ENCODE results near the gene CFI.

DNA sequence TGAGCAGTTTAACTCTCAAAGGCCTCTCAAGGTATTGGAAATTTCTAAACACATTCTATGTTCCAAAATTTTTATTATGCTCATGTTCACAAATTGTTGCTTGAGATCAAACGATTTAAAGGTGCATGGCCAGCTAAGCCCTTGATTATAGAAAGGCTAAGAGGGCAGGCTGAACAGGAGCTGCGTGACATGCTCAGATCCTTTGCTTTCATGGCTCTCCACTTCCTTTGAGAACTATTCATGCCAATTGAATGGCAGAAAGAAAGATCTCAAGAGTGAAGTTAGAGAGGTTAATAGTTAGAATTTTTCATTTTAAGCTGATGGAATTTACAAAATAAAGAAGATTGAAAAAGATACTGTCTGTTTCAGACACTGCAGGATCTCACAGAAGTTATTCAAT lies 46.7 kb upstream of the CFI start:
- TF ChIP-seq ZNF274 (IDR thresholded peaks at IDR 0.05; ENCODE audit: low read depth, low read length) (no peak), YY1 (IDR thresholded peaks at IDR 0.05; ENCODE audit: insufficient read depth, insufficient read length) (no peak)
